ENCODE results near the gene LSP1. TPM values are rescaled to one million over a fixed set of nuclear protein-coding genes. Genes with fewer than 3 reads are reported as not detected.

Gene LSP1
- total and polyA plus RNA-seq, 2 of the 8 experiments (the other 6 are each of a cell fraction or from before 2014, with no cell fraction given) = 0.03 TPM; not detected in 1

- H3K9me3 ChIP-seq (ENCODE audit: insufficient read depth in 2 of 2, low read depth in 1 of 2, low read length in 1 of 2) = no peaks in the 10 kb centered on the region
- no peak overlapping the region for H2AK5ac ChIP-seq (ENCODE audit: low read depth, low read length)
- H3K79me2 ChIP-seq (ENCODE audit: control insufficient read depth in 1 of 2, insufficient read depth in 2 of 2, low read length in 2 of 2) = no peaks in the 10 kb centered on the region
- H3K27me3 ChIP-seq (replicated peaks in 1 of 4; ENCODE audit: control insufficient read depth in 3 of 4, extremely low read depth in 1 of 4, insufficient read depth in 3 of 4, low read length in 3 of 4) = peaks cover 0 to 6% (median 1%) of the 10 kb centered on the region in 4 experiments; a peak in 3 of 7 replicates
- H3K79me1 ChIP-seq (ENCODE audit: low read depth, low read length) = no peaks in the 10 kb centered on the region
- no peak for TF ChIP-seq RFX5 (IDR thresholded peaks at IDR 0.05; ENCODE audit: borderline replicate concordance, low read depth, low read length)
- no peak for TF ChIP-seq CBX5 (IDR thresholded peaks at IDR 0.05; ENCODE audit: low read depth, low read length)
- TF ChIP-seq CTCF (IDR thresholded peaks at IDR 0.05; ENCODE audit: control extremely low read depth in 1 of 3, insufficient read depth in 1 of 3, low read depth in 1 of 3, low read length in 3 of 3) = peak in 1 of 3 experiments; percentile 22; a peak in 1 of 4 replicates
- TF ChIP-seq MAX (IDR thresholded peaks at IDR 0.05) = peak; percentile 44; the same call in 1 of the 2 replicates
- TF ChIP-seq TCF12 (IDR thresholded peaks at IDR 0.05; ENCODE audit: low read depth, low read length) = no peak
- no peak for TF ChIP-seq CREB1 (IDR thresholded peaks at IDR 0.05)
- no peak overlapping the region for H4K5ac ChIP-seq (ENCODE audit: insufficient read length, low read depth, low read length)
- CTCF ChIA-PET (ENCODE audit: partially characterized antibody) = interaction anchor here (0.6 to 15.8 kb wide), 108 partner anchors 8 to 1088 kb away, joined by 3 to 439 read pairs (median 5); partner anchors contain the start of genes CTSD, IFITM10, KRTAP5-6 and LSP1
- H2BK20ac ChIP-seq (ENCODE audit: low read length) = no peak overlapping the region
- peaks cover 0 to 4% (median 2%) of the 10 kb centered on the region in 4 experiments; a peak in 4 of 7 replicates for H3K4me1 ChIP-seq (replicated peaks in 1 of 4; ENCODE audit: control insufficient read depth in 3 of 4, insufficient read depth in 4 of 4, low read length in 3 of 4)
- H2BK15ac ChIP-seq (ENCODE audit: low read length) = no peak overlapping the region
- H4K20me1 ChIP-seq (replicated peaks in 1 of 2; ENCODE audit: control insufficient read depth in 1 of 2, insufficient read depth in 2 of 2, low read length in 2 of 2) = no peaks in the 10 kb centered on the region
- H3K4me2 ChIP-seq (ENCODE audit: insufficient read depth in 1 of 2, low read depth in 2 of 2, low read length in 2 of 2) = peak overlapping the region; percentile 20 to 86; a peak in 3 of 4 replicates
- no peak overlapping the region for H3K4ac ChIP-seq (replicated peaks; ENCODE audit: insufficient read length, low read depth, low read length)
- H4K91ac ChIP-seq (replicated peaks; ENCODE audit: insufficient read length, low read length) = no peak overlapping the region
- no peak overlapping the region; the same call in 1 of the 2 replicates for H2BK5ac ChIP-seq (ENCODE audit: low read depth, low read length)
- no peak overlapping the region for H3K9ac ChIP-seq (replicated peaks in 1 of 4; ENCODE audit: extremely low read depth in 1 of 4, low read depth in 3 of 4, low read length in 3 of 4)
- peak overlapping the region in 1 of 4 experiments; percentile 68; a peak in 3 of 8 replicates for H3K4me3 ChIP-seq (ENCODE audit: extremely low read depth in 1 of 4, insufficient read depth in 2 of 4, low read depth in 3 of 4, low read length in 4 of 4)
- no peak overlapping the region for H3K23ac ChIP-seq (ENCODE audit: insufficient read length)
- H3K56ac ChIP-seq (replicated peaks; ENCODE audit: insufficient read length, low read depth, low read length) = no peak overlapping the region
- H3K18ac ChIP-seq (ENCODE audit: extremely low read depth, low read length) = no peak overlapping the region; the same call in 1 of the 2 replicates
- H4K8ac ChIP-seq (ENCODE audit: extremely low read depth, insufficient read depth, low read length) = peak overlapping the region; percentile 31; the same call in 1 of the 2 replicates
- H3K27ac ChIP-seq (ENCODE audit: low read depth, low read length) = no peak overlapping the region
- no peak overlapping the region for H2BK12ac ChIP-seq (ENCODE audit: low read depth, low read length)
- no peak for FAIRE-seq
- 40% methylated on average over 17 of the region's 17 CpGs; no CpG with 5 or more reads in 1 of the 2 experiments for WGBS, 2 experiments (ENCODE audit: extremely low coverage in 1 of 2, insufficient coverage in 1 of 2, insufficient read length in 1 of 2, insufficient replicate concordance in 2 of 2, low coverage in 1 of 2, low lambda C conversion rate in 2 of 2, missing lambda C conversion rate in 1 of 2)
- POLR2A ChIA-PET (ENCODE audit: partially characterized antibody) = interaction anchor here (0.6 to 0.9 kb wide), 2 partner anchors 37 to 139 kb away, joined by 3 to 4 read pairs; no protein-coding TSS in a partner anchor
- H3K14ac ChIP-seq (ENCODE audit: insufficient read length) = no peak overlapping the region
- DNase-seq (ENCODE audit: low read depth in 1 of 2, low spot score in 2 of 2) = no peak
- no peak overlapping the region for H2AFZ ChIP-seq (ENCODE audit: low read length)
- H3K36me3 ChIP-seq (ENCODE audit: control insufficient read depth in 2 of 4, insufficient read depth in 4 of 4, low read length in 3 of 4) = no peaks in the 10 kb centered on the region
- no peaks in the 10 kb centered on the region for H3K23me2 ChIP-seq (ENCODE audit: low read depth, low read length)
- H2BK120ac ChIP-seq (replicated peaks; ENCODE audit: low read depth, low read length) = no peak overlapping the region
These were observed 20.0 kb upstream of the LSP1 start for GRCh38 chr11:1832920-1833295.

Data from H1 (cell line).